Activated gamma-delta T cell treated with Interleukin-2 at 50 U/mL for 16 hours (primary cell): ENCODE data around the gene IQUB.
"Not testable (repeated sequence)": the region's sequence is repeated elsewhere in the genome, so short reads cannot be mapped to it uniquely, and the experiment has no call there.

Source experiments
- DNase-seq: peaks from one replicate; pipeline ENCODE4 v3.0.0-alpha.2; 2020

Gene IQUB

GRCh38 chr7:123485187-123485586 lies 49.2 kb downstream of the IQUB start:
- no peak for DNase-seq

- DNase-seq, result no peak
Observed at GRCh38 chr7:123484199-123484598, 50.2 kb downstream of the IQUB start.

- no peak for DNase-seq
Observed at GRCh38 chr7:123480107-123480506, 54.3 kb downstream of the IQUB start.

GRCh38 chr7:123478056-123478455 lies 56.3 kb downstream of the IQUB start:
- not testable (repeated sequence) for DNase-seq

GRCh38 chr7:123472750-123473445 lies 61.5 kb downstream of the IQUB start:
- no peak for DNase-seq

- DNase-seq, result no peak
Observed at GRCh38 chr7:123472327-123472726, 62.1 kb downstream of the IQUB start.

- no peak for DNase-seq
Observed at GRCh38 chr7:123468303-123468702, 66.1 kb downstream of the IQUB start.

- DNase-seq, result no peak
Observed at GRCh38 chr7:123463890-123464289, 70.5 kb downstream of the IQUB start.

- DNase-seq, result no peak
Observed at GRCh38 chr7:123460616-123461015, 73.8 kb downstream of the IQUB start.

- no peak for DNase-seq
Observed at GRCh38 chr7:123455965-123456470, 78.4 kb downstream of the IQUB start.

- no peak for DNase-seq
Observed at GRCh38 chr7:123440101-123440548, 94.3 kb downstream of the IQUB start.

GRCh38 chr7:123439191-123439590 lies 95.2 kb downstream of the IQUB start:
- no peak for DNase-seq

GRCh38 chr7:123437447-123437995 lies 96.9 kb downstream of the IQUB start:
- DNase-seq, result no peak

GRCh38 chr7:123435080-123435700 lies 99.2 kb downstream of the IQUB start:
- no peak for DNase-seq

- DNase-seq, result no peak
Observed at GRCh38 chr7:123433665-123434064, 100.7 kb downstream of the IQUB start.

- DNase-seq, result no peak
Observed at GRCh38 chr7:123432601-123433000, 101.8 kb downstream of the IQUB start.

GRCh38 chr7:123431075-123431614 lies 103.2 kb downstream of the IQUB start:
- DNase-seq, result no peak

GRCh38 chr7:123425246-123425645 lies 109.1 kb downstream of the IQUB start:
- DNase-seq, result no peak

GRCh38 chr7:123424463-123424862 lies 109.9 kb downstream of the IQUB start:
- DNase-seq, result no peak

- no peak for DNase-seq
Observed at GRCh38 chr7:123423622-123424021, 110.8 kb downstream of the IQUB start.

- DNase-seq, result no peak
Observed at GRCh38 chr7:123417580-123417979, 116.8 kb downstream of the IQUB start.

GRCh38 chr7:123415625-123416024 lies 118.8 kb downstream of the IQUB start:
- no peak for DNase-seq

GRCh38 chr7:123410273-123410904 lies 124.0 kb downstream of the IQUB start:
- DNase-seq, result no peak
